ACC112 (cell line): ENCODE measurements around the gene YARS1.
"Not testable (repeated sequence)": the region's sequence is repeated elsewhere in the genome, so short reads cannot be mapped to it uniquely, and the experiment has no call there.

Experiments used
- H2AFZ ChIP-seq: fragments of 200-600 bp; sonication (generic); one replicate; pipeline ENCODE4 v1.6.0; 2017; ENCODE audit warnings: antibody characterized with exemption, low read length; ENCODE audit not compliant: unreplicated experiment
- H3K27ac ChIP-seq: fragments of 200-600 bp; sonication (generic); 2 replicates; pipeline ENCODE4 v1.5.1; 2014; ENCODE audit warnings: low read depth, mild to moderate bottlenecking, antibody characterized with exemption, low read length, moderate library complexity
- H3K27me3 ChIP-seq: fragments of 200-600 bp; sonication (generic); 2 replicates; pipeline ENCODE4 v1.6.1; 2014; ENCODE audit warnings: mild to moderate bottlenecking, antibody characterized with exemption, low read length, moderate library complexity, mixed read lengths; ENCODE audit not compliant: insufficient read depth
- H3K36me3 ChIP-seq: fragments of 200-600 bp; sonication (generic); 2 replicates; pipeline ENCODE4 v1.6.1; 2016; ENCODE audit warnings: mild to moderate bottlenecking, antibody characterized with exemption, low read length, moderate library complexity, mixed read lengths; ENCODE audit not compliant: insufficient read depth
- H3K4me1 ChIP-seq: fragments of 200-600 bp; sonication (generic); one replicate; pipeline ENCODE4 v1.6.1; 2016; ENCODE audit warnings: low read length, mixed read lengths; ENCODE audit not compliant: insufficient read depth, unreplicated experiment, control insufficient read depth
- H3K4me3 ChIP-seq: fragments of 200-600 bp; sonication (generic); 2 replicates; pipeline ENCODE4 v1.5.1; 2014; ENCODE audit warnings: mild to moderate bottlenecking, low read depth, low read length
- H3K79me2 ChIP-seq: fragments of 200-600 bp; sonication (generic); one replicate; pipeline ENCODE4 v1.6.0; 2016; ENCODE audit warnings: low read length; ENCODE audit not compliant: control insufficient read depth, unreplicated experiment, insufficient read depth

YARS1 gene

DNA sequence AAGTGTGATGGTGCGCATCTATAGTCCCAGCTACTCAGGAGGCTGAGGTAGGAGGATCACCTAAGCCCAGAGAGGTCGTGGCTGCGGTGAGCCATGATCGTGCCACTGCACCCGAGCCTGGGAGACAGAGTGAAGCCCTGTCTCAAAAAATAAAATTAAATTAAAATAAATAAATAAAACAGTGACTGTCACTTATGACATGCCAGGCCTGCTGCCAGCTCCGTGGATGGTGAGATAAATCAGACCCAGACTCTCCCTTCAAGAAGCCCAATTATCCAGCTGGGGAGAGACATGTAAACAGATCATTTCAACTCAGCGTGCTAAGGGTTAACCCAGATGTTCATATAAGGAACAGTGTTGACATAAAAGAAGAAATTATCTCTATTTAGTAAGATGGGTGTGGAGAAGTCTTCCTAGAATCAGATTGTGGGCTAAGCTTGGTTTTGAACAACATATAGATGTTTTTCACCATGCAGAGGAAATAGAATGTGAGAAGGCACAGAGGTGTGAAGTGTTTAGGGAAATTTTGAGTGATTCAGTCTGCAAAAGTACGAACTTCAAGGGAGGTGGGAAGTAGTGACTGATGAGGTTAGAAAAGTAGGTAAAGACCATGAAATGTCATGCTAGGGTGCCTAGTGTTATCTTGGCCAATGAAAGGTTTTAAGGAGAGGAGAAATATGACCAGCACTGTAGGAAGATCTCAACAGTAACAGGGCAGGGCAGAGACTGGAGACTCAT, 18.3 kb downstream of the YARS1 start:
- no peaks in the 10 kb centered on the region for H3K27me3 ChIP-seq
- H3K4me1 ChIP-seq, result peaks cover 6% of the 10 kb centered on the region
- H2AFZ ChIP-seq, result no peak overlapping the region
- H3K27ac ChIP-seq, result no peak overlapping the region
- H3K79me2 ChIP-seq, result peaks cover 5% of the 10 kb centered on the region
- H3K36me3 ChIP-seq, result peaks cover 36% of the 10 kb centered on the region
- no peak overlapping the region for H3K4me3 ChIP-seq

DNA sequence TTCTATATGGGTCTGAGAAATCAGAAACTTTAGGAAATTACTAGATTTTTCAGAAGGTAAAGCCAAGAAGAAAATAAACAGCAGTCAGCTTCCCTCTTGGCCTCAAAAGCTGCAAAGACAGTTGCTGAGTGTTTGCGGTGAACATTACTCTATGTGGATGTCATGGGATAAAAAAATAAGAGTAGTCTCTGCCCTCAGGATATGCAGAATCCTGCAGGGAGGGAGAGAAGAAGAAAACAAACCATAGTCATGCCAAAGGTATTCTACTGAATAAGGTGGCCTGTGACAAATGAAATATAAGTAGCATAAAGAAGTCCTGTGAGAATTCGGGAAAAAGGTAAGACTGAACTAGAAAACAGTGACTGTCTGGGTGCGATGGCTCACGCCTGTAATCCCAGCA, 19.0 kb downstream of the YARS1 start:
- Histone ChIP-seq H3K4me1 (peaks cover 6% of the 10 kb centered on the region), H2AFZ (no peak overlapping the region), H3K4me3 (no peak overlapping the region), H3K27me3 (no peaks in the 10 kb centered on the region), H3K79me2 (peaks cover 5% of the 10 kb centered on the region), H3K36me3 (peaks cover 39% of the 10 kb centered on the region), H3K27ac (no peak overlapping the region)

DNA sequence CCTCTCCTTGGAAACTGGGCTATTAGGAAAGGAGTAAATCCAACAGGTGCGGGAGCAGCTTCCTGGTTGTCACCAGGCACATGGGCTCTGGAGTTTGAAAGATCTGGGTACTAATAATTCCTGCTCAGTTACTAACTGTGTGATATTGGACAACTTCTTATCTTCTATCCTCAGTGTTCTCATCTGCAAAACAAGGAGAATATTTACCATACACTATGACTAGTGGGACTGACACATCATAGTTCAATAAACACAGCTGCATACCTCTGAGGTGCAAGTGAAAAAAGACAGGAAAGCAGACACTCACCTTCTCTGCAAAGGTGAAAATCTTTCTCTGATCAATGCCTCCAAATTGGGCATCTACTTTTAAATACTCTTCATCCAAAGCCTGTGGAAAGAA, 19.7 kb downstream of the YARS1 start:
- peaks cover 9% of the 10 kb centered on the region for H3K4me1 ChIP-seq
- no peak overlapping the region for H2AFZ ChIP-seq
- H3K27me3 ChIP-seq, result no peaks in the 10 kb centered on the region
- peaks cover 5% of the 10 kb centered on the region for H3K79me2 ChIP-seq
- peaks cover 40% of the 10 kb centered on the region for H3K36me3 ChIP-seq
- H3K27ac ChIP-seq, result no peak overlapping the region
- no peak overlapping the region for H3K4me3 ChIP-seq

DNA sequence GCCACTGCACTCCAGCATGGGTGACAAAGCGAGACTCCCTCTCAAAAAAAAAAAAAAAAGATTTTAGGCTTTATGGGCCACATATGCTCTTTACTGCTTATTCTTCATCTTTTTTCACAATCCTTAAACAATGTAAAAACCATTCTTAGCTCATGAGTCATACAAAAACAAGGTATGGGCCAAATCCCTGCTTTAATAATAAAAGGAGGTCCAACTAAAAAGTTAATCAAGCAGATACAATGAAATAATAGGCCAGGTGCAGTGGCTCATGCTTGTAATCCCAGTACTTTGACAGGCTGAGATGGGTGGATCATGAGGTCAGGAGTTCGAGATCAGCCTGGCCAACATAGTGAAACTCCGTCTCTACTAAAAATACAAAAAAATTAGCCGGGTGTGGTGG, 21.4 kb downstream of the YARS1 start:
- 0 out of 2 replicates have a peak overlapping the region, but pooled peaks have one; percentile 32 for H3K27ac ChIP-seq
- H2AFZ ChIP-seq, H3K27me3 ChIP-seq, H3K4me3 ChIP-seq, H3K79me2 ChIP-seq: not testable (repeated sequence)
- H3K36me3 ChIP-seq, result peaks cover 35% of the 10 kb centered on the region
- H3K4me1 ChIP-seq, result peaks cover 17% of the 10 kb centered on the region

DNA sequence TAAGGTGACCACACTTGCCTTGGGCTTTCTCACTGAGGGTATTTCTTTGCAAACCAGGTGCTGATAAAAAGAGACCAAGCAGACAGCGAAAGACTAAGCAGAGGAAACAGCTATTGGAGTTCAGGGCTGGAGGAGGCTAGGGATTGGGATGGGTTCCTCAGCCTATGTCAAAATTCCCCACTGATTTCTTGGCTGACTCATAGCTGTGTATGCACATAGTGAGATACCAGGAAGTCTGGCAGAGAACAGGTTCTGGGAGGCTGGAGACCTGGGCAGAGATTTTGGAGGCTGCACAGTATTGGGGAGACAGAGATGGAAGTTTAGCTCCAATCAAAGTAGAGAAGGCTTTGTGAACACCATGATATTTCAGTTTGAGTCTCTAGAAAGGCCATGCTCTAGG, 25.3 kb downstream of the YARS1 start:
- Histone ChIP-seq H3K4me3 (no peak overlapping the region), H3K27ac (peak overlapping the region; percentile 3; the same call in 1 of the 2 replicates), H3K36me3 (peaks cover 29% of the 10 kb centered on the region), H3K4me1 (peaks cover 24% of the 10 kb centered on the region), H3K27me3 (no peaks in the 10 kb centered on the region), H2AFZ (no peak overlapping the region), H3K79me2 (no peaks in the 10 kb centered on the region)

DNA sequence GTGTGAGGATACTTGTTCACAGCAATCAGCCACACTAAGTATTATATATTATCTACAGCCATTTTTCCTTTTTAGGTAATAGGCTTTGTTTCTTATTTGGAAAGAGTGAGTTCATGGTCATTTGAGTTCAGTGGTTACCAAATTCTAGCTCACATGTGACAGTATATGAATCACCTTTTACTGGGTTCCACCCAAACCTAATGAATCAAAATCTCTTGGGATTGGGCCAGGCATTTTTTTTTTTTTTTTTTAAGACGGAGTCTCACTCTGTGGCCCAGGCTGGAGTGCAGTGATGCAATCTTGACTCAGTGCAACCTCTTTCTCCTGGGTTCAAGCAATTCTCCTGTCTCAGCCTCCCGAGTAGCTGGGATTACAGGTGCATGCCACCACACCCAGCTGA, 27.8 kb downstream of the YARS1 start:
- Histone ChIP-seq H3K27ac (peak overlapping the region; percentile 81), H3K4me1 (peaks cover 21% of the 10 kb centered on the region), H3K36me3 (peaks cover 35% of the 10 kb centered on the region)
- H3K4me3 ChIP-seq, H3K27me3 ChIP-seq, H2AFZ ChIP-seq, H3K79me2 ChIP-seq: not testable (repeated sequence)

DNA sequence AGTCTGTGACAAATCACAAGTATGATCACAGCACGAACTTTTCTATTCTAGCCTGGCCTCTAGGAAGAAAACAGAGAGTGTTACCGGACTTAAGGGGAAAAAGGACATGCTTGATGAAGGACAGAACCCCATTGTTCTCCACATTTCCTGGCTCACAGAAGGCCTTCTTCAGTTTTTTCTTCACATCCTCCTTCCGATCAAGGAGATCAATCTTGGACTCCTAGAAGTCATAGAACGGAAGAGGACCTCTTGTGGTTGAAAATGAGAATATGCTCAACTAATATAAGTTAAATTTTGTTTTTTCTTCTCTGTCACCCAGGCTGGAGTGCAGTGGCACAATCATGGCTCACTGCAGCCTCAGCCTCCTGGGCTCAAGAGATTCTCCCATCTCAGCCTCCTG, 30.3 kb downstream of the YARS1 start:
- Histone ChIP-seq H3K4me1 (peaks cover 22% of the 10 kb centered on the region), H3K36me3 (peaks cover 32% of the 10 kb centered on the region), H3K27ac (no peak overlapping the region), H3K4me3 (no peak overlapping the region), H3K79me2 (no peaks in the 10 kb centered on the region), H3K27me3 (no peaks in the 10 kb centered on the region), H2AFZ (no peak overlapping the region)

DNA sequence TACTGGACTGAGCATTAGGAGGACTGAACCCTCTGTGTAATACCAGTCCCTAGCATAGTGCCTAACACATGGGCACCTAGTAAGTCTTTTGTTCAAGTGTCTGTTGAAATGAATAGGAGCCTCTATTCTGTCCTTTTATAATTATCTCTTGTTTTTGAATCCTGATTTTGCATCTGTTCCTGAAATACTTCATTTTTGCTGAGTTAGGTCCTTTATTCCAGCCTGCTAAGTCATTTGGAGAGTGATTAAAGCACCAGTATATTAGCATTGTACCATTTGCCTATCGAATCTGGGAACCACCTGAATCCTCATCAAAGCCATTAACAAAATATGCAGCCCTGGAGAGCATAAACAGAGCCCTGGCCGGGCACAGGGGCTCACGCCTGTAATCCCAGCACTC, 32.3 kb downstream of the YARS1 start:
- H3K79me2 ChIP-seq, result no peaks in the 10 kb centered on the region
- no peak overlapping the region for H2AFZ ChIP-seq
- H3K4me1 ChIP-seq, result peaks cover 17% of the 10 kb centered on the region
- H3K36me3 ChIP-seq, result peaks cover 26% of the 10 kb centered on the region
- H3K4me3 ChIP-seq, result no peak overlapping the region
- H3K27ac ChIP-seq, result no peak overlapping the region
- H3K27me3 ChIP-seq, result no peaks in the 10 kb centered on the region

DNA sequence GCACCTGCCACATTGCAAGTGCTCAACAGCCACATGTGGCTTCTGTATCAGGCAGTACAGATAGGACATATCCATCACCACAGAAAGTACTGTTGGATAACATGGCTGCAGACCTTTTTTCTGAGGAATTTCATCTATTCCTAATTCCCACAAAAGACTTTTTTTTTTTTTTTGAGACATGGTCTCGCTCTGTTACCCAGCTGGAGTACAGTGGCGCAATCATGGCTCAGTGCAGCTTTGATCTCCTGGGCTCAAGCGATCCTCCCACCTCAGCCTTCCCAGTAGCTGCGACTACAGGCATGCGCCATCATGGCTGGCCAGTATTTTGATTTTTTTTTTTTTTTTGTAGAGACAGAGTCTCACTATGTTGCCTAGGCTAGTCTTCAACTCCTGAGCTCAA, 33.3 kb downstream of the YARS1 start:
- Histone ChIP-seq H3K4me1 (peaks cover 14% of the 10 kb centered on the region), H3K4me3 (no peak overlapping the region), H2AFZ (no peak overlapping the region), H3K79me2 (no peaks in the 10 kb centered on the region), H3K36me3 (peaks cover 26% of the 10 kb centered on the region), H3K27me3 (no peaks in the 10 kb centered on the region), H3K27ac (no peak overlapping the region)

DNA sequence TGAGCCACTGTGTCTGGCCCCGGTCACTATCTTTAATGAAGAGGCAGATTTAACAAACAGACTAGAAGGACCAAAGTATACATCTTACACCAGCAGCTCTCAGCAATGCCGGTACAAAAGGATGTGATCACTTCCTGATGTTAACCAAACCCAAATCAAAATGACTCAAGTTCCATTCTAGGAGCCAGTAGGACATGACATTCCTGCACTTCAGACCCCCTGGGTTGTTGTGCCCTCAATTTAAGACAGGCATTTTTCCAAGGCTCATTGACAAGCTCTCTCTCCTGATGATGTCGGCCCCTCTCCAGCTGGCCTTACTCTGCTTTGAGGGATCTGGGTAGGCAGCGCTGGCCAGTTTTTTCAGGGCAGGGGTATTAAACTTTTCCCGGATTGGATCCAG, 35.1 kb downstream of the YARS1 start:
- Histone ChIP-seq H3K4me1 (peaks cover 10% of the 10 kb centered on the region), H3K27ac (no peak overlapping the region), H2AFZ (no peak overlapping the region), H3K36me3 (peaks cover 22% of the 10 kb centered on the region), H3K27me3 (no peaks in the 10 kb centered on the region), H3K79me2 (no peaks in the 10 kb centered on the region), H3K4me3 (no peak overlapping the region)

DNA sequence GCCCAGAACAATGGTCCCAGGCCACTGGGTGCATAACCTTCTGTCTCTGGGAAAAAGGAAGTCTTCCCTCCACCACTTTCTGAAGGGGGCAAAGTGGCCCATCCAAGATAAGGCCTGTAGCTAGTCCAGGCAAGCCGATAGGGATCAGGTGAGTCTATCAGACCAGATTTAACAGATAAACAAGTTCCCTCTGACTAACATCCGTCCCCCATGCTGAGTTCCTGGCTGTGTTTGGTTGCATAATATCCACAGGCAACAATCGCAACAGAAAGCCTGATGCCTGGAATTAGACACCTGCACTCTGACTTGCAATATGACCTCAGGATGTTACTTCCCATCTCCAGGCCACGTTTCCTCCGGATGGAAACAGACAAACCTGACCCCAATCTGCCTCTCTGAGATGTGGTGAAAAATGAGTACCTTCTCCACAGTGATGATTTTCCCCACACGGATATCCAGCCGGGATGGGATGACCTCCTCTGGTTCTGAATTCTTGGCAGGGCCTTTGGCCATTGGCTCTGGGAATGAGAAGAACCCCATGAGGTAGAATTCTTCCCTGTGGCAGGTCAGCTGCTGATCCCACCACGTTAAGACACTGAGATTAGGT, 36.4 kb downstream of the YARS1 start:
- peaks cover 18% of the 10 kb centered on the region; the same call in 1 of the 2 replicates for H3K36me3 ChIP-seq

More for the DNA sequence above, 36.4 kb downstream of the YARS1 start:
- Histone ChIP-seq H3K27me3 (no peaks in the 10 kb centered on the region), H3K4me3 (no peak overlapping the region), H3K79me2 (no peaks in the 10 kb centered on the region), H3K27ac (no peak overlapping the region), H3K4me1 (peaks cover 16% of the 10 kb centered on the region), H2AFZ (no peak overlapping the region)
